T-helper 1 cell treated with Interleukin-12 subunit alpha and Interleukin-12 subunit beta and Interleukin-4 antibody, amounts not matched to agents 30 μg/mL and 1 μg/mL, for 36 hours (primary cell): ENCODE data around the gene SLC4A7.

Source experiments
- H3K27ac Mint-ChIP-seq: one replicate; pipeline ENCODE4 v1.8.0; 2021; ENCODE audit warnings: mild to moderate bottlenecking, mixed read lengths
- H3K27me3 Mint-ChIP-seq: one replicate; pipeline ENCODE4 v1.8.0; 2021; ENCODE audit warnings: low read depth, mixed read lengths
- H3K36me3 Mint-ChIP-seq: one replicate; pipeline ENCODE4 v1.8.0; 2021; ENCODE audit warnings: low read depth, mixed read lengths
- H3K4me1 Mint-ChIP-seq: one replicate; pipeline ENCODE4 v1.8.0; 2021; ENCODE audit warnings: low read depth, mixed read lengths
- H3K4me3 Mint-ChIP-seq: one replicate; pipeline ENCODE4 v1.8.0; 2021; ENCODE audit warnings: mild to moderate bottlenecking, moderate library complexity, mixed read lengths
- H3K9me3 Mint-ChIP-seq: one replicate; pipeline ENCODE4 v1.8.0; 2021; ENCODE audit warnings: mixed read lengths

The SLC4A7 gene

DNA sequence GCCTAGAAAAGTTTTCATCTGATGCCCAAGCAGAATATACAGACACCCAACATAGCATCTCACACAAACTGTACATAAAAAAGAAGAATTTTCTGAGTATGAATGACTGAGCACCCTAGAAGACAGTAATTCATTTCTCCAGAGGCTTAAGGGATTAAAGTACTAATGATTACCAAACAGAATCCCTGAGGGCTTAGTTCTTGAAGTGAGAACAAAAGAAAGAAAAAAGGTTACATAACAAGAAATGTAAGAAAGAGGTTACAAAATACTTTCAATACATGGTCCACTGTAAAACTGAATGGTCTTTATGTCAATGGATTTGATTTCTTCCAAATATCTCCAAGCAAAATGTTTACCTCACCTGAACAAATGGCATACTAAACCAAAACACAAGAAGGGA is 105.9 kb downstream of the SLC4A7 start:
- H3K36me3 Mint-ChIP-seq = peaks cover 8% of the 10 kb centered on the region
- no peak overlapping the region for H3K4me3 Mint-ChIP-seq
- no peaks in the 10 kb centered on the region for H3K27me3 Mint-ChIP-seq
- no peak overlapping the region for H3K27ac Mint-ChIP-seq
- H3K4me1 Mint-ChIP-seq = no peaks in the 10 kb centered on the region
- no peaks in the 10 kb centered on the region for H3K9me3 Mint-ChIP-seq

DNA sequence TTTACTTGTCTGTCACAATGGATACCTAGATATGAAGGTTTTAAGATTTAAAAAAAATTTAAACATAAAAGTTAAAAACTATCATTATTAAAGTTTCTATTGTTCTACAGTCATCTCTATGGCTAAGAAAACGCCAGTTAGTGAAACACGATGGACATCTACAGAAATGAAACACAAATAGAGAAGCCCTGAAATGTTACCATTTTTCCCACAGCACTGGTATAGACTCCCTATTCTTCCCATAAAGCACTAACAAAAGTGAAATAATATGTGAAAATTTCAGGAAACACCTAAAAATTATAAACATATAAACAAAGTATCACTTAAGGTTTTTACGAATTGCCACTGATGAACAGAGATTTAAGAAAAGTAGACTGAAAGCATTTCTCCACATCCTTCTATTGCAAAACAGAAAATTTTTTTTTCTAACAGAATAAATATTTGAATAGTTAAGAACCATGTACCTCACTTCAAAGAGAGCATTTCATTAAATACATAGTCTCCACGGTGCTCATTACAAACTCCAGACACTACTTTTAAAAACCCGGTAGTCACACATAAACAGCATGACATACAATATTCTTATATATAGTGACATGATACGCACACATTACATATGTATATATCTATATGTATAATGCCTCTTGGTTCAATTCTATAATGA is 107.9 kb downstream of the SLC4A7 start:
- Mint-ChIP-seq H3K4me3 (no peak overlapping the region), H3K27ac (no peak overlapping the region), H3K36me3 (peaks cover 4% of the 10 kb centered on the region), H3K4me1 (no peaks in the 10 kb centered on the region), H3K9me3 (no peaks in the 10 kb centered on the region), H3K27me3 (no peaks in the 10 kb centered on the region)

DNA sequence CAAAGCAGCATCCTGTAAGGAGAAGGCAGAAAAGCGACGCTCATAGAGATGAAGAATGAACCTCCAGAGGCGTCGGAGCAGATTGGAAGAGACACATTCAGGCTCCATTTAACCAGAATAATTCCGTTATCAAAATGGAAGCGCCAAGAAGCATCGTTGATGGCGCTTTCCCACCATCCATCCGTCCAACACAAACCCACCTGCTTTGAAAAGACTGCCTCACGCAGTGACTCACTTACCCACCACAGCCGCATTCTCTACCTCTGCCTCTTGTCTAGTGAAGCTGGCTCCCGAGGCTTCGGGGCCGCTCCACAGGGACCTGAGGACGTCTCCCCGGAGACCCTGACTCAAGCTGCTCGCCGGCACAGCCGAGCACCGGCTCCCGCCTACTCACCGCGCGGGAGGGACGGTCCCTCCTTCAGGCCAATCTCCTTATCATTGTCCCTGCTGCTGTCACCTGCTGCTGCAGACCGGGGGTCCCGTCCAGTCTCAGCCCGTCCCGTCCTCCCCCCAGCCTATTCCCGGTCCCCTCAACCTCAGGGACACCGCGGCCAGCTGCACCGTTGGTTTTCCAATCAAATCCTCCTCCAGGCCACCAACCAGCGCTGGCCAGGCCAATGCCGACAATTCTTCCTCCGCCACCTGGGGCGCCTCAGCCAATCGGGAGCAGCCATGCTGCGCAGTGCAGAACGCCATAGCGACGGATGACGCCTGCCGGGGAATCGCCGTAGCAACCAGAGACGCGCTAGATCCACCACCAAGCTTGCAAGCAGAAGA is 115.2 kb downstream of the SLC4A7 start, which contains the start of gene NEK10:
Gene NEK10, minus strand, starts transcription at position 553 of the 777 bp plus-strand sequence. CDS start 16,501 bp downstream, outside the sequence.
- peaks cover 8% of the 10 kb centered on the region for H3K27me3 Mint-ChIP-seq
- no peaks in the 10 kb centered on the region for H3K36me3 Mint-ChIP-seq
- peak within 1 kb of the TSS; percentile 93 for H3K4me3 Mint-ChIP-seq
- H3K9me3 Mint-ChIP-seq = no peaks in the 10 kb centered on the region
- H3K4me1 Mint-ChIP-seq = peaks cover 13% of the 10 kb centered on the region
- H3K27ac Mint-ChIP-seq = peak within 1 kb of the TSS; percentile 73

DNA sequence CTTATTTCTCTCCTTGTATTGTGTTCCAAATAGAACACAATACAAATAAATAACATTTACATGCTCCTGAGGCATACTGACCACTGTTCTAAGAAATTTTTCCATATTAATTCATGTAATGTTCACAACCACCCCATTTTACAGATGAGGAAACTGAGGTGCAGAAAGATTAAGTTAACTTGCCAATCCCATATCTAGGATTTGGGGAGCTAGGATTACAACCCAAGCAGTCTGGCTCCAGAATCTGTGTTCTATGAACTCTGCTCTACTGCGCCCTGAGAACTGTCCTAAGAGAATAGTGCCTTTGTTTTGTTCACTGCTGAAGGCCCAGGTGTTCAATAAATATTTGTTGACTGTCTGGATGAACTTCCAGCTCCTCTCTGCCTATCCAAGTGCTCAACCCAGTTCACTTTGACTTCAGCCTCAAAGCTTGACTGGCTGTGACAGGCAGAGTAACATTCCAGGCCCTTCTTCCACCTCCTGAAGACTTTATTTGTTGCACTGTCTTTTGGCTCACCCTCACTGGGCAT is 118.1 kb downstream of the SLC4A7 start:
- peaks cover 8% of the 10 kb centered on the region for H3K27me3 Mint-ChIP-seq
- peaks cover 13% of the 10 kb centered on the region for H3K4me1 Mint-ChIP-seq
- H3K36me3 Mint-ChIP-seq = no peaks in the 10 kb centered on the region
- no peak overlapping the region for H3K4me3 Mint-ChIP-seq
- no peak overlapping the region for H3K27ac Mint-ChIP-seq
- H3K9me3 Mint-ChIP-seq = no peaks in the 10 kb centered on the region

DNA sequence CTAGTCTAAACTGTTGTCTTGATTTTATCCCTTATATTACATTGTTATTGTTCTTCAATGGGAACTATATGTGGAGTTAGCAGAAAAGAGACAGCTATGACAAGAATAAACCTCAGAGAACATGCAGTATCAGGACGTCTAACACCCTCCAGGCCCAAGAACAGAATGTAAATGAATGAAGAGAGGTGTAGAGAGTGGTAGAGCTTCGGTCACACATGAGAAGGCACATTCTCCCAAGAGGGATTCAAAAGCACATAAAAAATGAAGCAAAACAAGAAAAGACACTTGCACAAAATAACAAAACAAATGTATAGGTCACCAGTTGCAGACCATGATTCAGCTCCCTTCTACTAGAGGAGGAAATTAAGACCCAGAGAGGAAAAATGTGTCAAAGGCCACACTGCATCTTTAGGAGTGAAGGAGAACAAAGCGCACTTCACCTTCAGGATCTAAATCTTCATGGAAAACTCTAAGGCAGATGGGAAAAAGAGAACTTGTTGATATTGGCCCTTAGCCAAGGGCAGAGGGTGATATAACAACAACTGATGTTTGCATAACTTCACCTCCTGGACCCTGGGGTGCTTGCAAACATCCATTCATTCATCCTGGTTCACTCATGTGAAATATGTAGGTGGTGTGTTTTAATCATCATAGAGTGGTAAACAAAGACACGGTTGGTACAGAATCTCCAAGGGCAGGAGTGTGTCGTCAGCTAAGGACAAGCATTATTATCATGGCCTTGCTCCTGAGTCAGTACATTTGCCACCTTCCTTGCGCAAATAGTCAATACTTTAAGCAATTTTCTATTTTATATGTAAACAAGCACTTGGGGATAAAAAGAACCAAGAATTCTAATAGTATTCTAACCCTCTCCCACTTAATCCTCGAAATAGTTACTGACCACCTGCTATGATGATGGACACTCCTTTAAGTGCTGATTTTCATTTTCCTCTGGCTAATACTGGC is 123.8 kb downstream of the SLC4A7 start:
- H3K27ac Mint-ChIP-seq = no peak overlapping the region
- H3K9me3 Mint-ChIP-seq = no peaks in the 10 kb centered on the region
- peaks cover 2% of the 10 kb centered on the region for H3K27me3 Mint-ChIP-seq
- H3K36me3 Mint-ChIP-seq = no peaks in the 10 kb centered on the region
- no peak overlapping the region for H3K4me3 Mint-ChIP-seq
- peaks cover 19% of the 10 kb centered on the region for H3K4me1 Mint-ChIP-seq

DNA sequence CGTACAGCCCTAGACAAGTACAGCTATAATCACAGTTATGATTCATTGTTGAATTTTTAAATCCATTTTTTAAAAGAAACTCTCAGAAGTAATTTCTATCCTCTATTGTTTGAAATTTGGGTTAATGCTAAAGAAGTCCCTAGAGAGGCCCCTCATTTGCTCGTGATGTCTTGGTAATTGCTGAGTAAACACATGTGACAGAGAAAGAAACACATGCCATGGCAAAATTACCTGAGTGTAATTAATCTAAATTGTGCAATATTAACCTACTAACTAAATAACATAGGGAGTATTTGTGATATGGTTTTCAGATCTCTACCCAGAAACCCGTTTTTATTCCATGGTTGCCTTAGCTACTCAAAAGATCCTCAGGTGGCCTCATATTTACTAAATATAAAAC is 125.8 kb downstream of the SLC4A7 start:
- H3K27me3 Mint-ChIP-seq = peaks cover 18% of the 10 kb centered on the region
- H3K36me3 Mint-ChIP-seq = no peaks in the 10 kb centered on the region
- no peak overlapping the region for H3K27ac Mint-ChIP-seq
- peaks cover 19% of the 10 kb centered on the region for H3K4me1 Mint-ChIP-seq
- no peaks in the 10 kb centered on the region for H3K9me3 Mint-ChIP-seq
- H3K4me3 Mint-ChIP-seq = no peak overlapping the region

DNA sequence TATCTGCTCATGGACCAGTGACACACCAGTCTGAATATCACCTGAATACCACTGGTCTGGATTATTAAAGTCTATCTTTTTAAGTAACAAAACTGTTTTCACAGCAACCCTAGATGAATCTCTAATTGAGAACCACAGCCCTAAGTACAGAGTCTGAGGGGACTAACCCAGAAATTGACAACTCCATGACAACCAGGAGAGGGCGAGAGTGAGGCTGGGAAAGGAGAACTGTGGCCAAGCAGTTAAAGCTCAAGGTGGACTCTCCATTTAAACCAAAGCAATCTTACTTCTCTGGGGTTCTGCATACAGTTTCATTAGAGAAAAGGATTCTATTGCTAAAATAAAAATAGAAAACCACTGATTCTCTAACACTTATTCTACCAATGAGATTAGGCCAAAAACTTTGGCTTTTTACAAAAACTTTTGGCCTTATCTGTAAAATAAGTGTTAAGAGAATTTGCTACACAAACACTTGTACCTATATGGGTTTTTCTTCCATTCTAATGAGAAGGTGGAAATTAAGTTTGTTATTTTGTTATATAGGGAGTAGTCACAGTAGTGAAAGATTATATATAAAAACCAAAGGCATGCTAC is 126.4 kb downstream of the SLC4A7 start:
- H3K4me3 Mint-ChIP-seq = no peak overlapping the region
- H3K4me1 Mint-ChIP-seq = peaks cover 19% of the 10 kb centered on the region
- peaks cover 18% of the 10 kb centered on the region for H3K27me3 Mint-ChIP-seq
- H3K27ac Mint-ChIP-seq = no peak overlapping the region
- H3K36me3 Mint-ChIP-seq = no peaks in the 10 kb centered on the region
- H3K9me3 Mint-ChIP-seq = no peaks in the 10 kb centered on the region

DNA sequence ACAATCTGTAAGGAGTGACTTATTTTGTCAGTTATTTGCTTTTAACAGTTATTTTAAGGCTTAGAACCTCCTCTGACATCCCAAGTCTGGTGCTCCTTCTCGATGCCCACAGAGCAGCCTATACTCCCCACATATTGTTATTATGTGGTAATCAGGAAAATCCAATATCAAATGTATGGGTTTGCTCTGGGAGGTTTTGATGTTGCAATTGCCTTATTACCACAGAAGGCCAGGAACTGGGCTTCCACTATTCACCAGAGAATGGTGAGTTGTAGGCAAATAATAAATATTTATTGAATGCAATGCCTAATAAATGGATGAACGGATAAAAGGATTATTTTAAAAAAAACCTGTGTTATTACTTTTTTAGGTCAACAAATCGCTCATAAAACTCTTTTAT is 127.2 kb downstream of the SLC4A7 start:
- H3K4me3 Mint-ChIP-seq = no peak overlapping the region
- no peak overlapping the region for H3K27ac Mint-ChIP-seq
- no peaks in the 10 kb centered on the region for H3K9me3 Mint-ChIP-seq
- H3K36me3 Mint-ChIP-seq = no peaks in the 10 kb centered on the region
- H3K27me3 Mint-ChIP-seq = peaks cover 24% of the 10 kb centered on the region
- H3K4me1 Mint-ChIP-seq = peaks cover 19% of the 10 kb centered on the region

DNA sequence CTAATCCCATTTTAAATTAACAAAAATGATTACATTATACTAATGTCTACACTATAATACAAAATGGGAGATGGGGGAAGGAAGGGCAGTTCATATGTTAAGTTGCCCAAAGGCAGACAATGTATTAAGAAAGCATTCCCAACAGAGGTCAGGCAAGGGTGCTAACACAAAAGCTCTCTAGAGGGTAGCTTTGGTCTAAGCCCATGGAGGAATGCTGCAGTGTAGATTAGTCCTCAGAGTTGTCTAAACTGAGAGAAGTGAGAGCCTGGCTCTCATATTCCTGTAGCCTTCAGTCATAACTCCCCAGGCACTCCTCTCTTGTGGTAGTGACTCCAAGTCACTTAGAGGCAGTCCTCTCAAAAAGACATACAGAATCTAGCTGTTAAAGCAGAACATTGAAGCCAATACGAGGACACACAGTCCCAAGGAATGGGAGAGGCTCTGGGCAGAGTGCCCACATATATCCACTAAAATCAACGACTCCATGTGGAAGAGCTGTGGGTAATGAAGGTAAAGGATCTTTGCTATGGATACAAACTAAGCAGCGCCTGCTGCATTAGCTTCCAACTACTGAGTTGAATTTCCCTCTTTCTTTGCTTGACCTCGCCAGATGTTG is 129.5 kb downstream of the SLC4A7 start:
- H3K4me1 Mint-ChIP-seq = peaks cover 16% of the 10 kb centered on the region

DNA sequence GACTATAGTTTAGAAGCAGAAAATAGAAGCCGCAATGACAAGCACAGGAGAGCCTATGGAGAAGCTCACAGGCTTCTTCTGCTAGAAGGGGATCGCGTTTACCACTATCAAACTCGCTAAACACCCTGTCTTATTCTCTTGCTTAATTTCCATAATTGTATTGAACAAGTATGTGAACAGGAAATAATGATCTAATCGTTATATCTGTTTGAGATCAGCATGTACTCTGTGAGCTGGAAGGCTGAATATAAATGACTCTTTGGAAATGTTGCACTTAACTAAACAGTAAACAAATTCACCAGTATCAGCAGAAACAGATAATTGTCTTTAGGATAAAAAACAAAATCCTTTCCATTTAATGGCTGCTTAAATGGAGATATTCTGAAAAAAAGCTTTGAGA is 130.0 kb downstream of the SLC4A7 start:
- H3K36me3 Mint-ChIP-seq = no peaks in the 10 kb centered on the region
- peaks cover 28% of the 10 kb centered on the region for H3K27me3 Mint-ChIP-seq
- peaks cover 15% of the 10 kb centered on the region for H3K4me1 Mint-ChIP-seq
- no peak overlapping the region for H3K4me3 Mint-ChIP-seq
- H3K9me3 Mint-ChIP-seq = no peaks in the 10 kb centered on the region
- no peak overlapping the region for H3K27ac Mint-ChIP-seq

More for the DNA sequence above, 129.5 kb downstream of the SLC4A7 start:
- H3K9me3 Mint-ChIP-seq = no peaks in the 10 kb centered on the region
- peaks cover 28% of the 10 kb centered on the region for H3K27me3 Mint-ChIP-seq
- no peak overlapping the region for H3K4me3 Mint-ChIP-seq
- H3K36me3 Mint-ChIP-seq = no peaks in the 10 kb centered on the region
- no peak overlapping the region for H3K27ac Mint-ChIP-seq

DNA sequence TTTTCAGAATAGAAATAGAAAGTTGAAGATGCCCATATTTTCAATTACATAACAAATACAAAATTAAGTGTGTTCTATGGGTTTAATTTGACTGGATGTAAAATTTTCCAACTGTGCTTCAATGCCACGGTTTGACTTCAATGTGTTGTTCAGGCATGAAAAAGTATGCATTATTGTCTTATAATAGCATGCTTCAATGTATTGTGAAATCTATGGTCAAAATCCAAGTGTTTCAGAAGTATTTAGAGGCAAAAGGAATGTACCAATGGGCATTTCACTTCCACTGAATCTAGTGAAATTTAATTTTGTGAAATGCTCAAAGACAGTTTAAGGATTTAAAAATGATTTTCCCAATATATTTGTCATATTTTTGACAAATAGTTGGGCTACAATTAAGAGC is 131.0 kb downstream of the SLC4A7 start:
- Mint-ChIP-seq H3K4me1 (peaks cover 9% of the 10 kb centered on the region), H3K4me3 (no peak overlapping the region), H3K27ac (no peak overlapping the region), H3K36me3 (no peaks in the 10 kb centered on the region), H3K9me3 (no peaks in the 10 kb centered on the region), H3K27me3 (peaks cover 28% of the 10 kb centered on the region)

DNA sequence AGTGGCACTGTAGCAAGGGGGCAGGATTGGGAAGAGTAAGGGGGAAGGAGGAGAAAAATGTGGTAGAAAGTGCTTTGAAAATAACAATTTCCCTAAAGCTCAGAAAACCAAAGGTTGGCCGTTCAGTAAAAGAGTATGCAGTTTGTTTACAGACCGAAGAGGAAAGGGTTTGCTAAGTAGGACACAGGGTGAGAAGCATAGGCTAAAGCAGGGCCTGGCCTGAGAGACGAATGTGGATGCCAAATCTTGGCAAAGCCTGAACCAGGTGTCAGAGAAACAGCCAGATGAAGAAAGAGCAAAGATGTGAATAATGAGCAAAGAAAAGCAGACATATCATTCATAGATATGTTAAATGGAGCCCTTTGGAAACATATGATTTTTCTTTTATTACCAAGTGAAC is 132.1 kb downstream of the SLC4A7 start:
- Mint-ChIP-seq H3K9me3 (no peaks in the 10 kb centered on the region), H3K27ac (no peak overlapping the region), H3K27me3 (peaks cover 28% of the 10 kb centered on the region), H3K4me3 (no peak overlapping the region), H3K36me3 (no peaks in the 10 kb centered on the region), H3K4me1 (peaks cover 4% of the 10 kb centered on the region)

DNA sequence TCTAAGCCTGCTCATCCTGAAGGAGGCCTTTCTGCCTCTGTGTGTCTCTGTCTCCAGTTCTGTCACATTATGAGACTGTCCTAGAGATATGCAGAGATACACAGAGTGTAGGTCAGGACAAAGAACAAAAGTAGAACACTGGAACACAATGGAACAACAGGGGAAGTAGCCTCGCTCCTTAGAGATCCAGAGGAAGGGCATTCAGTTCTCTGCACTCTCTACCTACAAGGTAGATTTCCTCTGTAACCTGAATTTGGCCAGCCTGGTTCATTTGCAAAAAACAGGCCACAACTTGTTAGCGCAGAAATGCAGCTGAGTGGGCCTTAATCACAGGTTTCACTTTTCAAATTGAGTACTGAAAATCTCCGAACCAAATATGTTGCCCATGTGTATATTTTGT is 134.4 kb downstream of the SLC4A7 start:
- H3K9me3 Mint-ChIP-seq = no peaks in the 10 kb centered on the region
- H3K27me3 Mint-ChIP-seq = peaks cover 20% of the 10 kb centered on the region
- no peak overlapping the region for H3K4me3 Mint-ChIP-seq
- peaks cover 8% of the 10 kb centered on the region for H3K4me1 Mint-ChIP-seq
- H3K27ac Mint-ChIP-seq = no peak overlapping the region
- no peaks in the 10 kb centered on the region for H3K36me3 Mint-ChIP-seq
